ENCODE measurements around the gene CREB3L1. TPM values are rescaled to one million over a fixed set of nuclear protein-coding genes. Genes with fewer than 3 reads are reported as not detected.

The CREB3L1 gene
- total and polyA plus RNA-seq, 2 experiments from 2014 or later = 8.5 to 10.4 TPM

DNA sequence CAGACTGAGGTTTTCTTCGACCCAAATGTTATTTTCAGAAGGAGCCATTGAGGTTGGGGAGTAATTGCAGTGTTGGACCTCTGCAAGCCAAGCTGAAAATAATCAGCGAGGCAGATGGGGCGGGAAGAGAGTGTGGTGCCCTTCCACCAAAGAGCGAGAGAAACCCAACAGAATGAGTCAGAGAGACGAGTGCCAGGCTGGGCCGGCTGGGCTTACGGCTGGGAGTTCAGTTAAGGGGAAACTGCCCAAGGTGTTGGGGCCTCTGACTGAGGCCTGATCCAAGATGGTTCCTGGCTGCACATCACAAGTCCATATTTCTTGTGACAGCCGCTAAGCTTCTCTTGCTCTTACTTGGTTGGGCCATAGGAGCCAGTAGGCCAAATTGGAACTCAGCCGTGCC lies 30.4 kb upstream of the CREB3L1 start:
- H3K4me2 ChIP-seq = no peak overlapping the region
- no peaks in the 10 kb centered on the region for H4K20me1 ChIP-seq (replicated peaks; ENCODE audit: insufficient read depth)
- peak overlapping the region; percentile 57; the same call in 1 of the 2 replicates for H2AFZ ChIP-seq
- H3K4me1 ChIP-seq (ENCODE audit: insufficient read depth) = peaks cover 24% of the 10 kb centered on the region
- no peaks in the 10 kb centered on the region for H3K36me3 ChIP-seq (ENCODE audit: insufficient read depth)
- no peak for TF ChIP-seq NANOG (IDR thresholded peaks at IDR 0.05; ENCODE audit: borderline replicate concordance)
- TF ChIP-seq EZH2 (IDR thresholded peaks at IDR 0.05; ENCODE audit: low read depth, unreplicated experiment) = no peak
- no peak for TF ChIP-seq EZH2phosphoT487 (IDR thresholded peaks at IDR 0.05; ENCODE audit: unreplicated experiment)
- TF ChIP-seq JUNB (IDR thresholded peaks at IDR 0.05; ENCODE audit: unreplicated experiment) = no peak
- no peak for DNase-seq (ENCODE audit: low spot score)
- H3K27ac ChIP-seq (ENCODE audit: low read depth) = peak overlapping the region; percentile 17; the same call in 1 of the 2 replicates
- Mint-ChIP-seq H3K9me3 (no peaks in the 10 kb centered on the region), H3K36me3 (ENCODE audit: low read depth) (no peaks in the 10 kb centered on the region), H3K27me3 (ENCODE audit: insufficient read depth, low read depth, poor library complexity) (peaks cover 22% of the 10 kb centered on the region), H3K4me3 (no peak overlapping the region), H3K27ac (no peak overlapping the region), H3K4me1 (peaks cover 45% of the 10 kb centered on the region)
- H3K9me2 ChIP-seq (ENCODE audit: insufficient read depth) = peaks cover under 1% of the 10 kb centered on the region; the same call in 1 of the 2 replicates
- H3K4me3 ChIP-seq = no peak overlapping the region
- ATAC-seq = no peak
- H3F3A ChIP-seq (replicated peaks; ENCODE audit: low read depth) = peaks cover 11% of the 10 kb centered on the region
- H3K79me2 ChIP-seq (replicated peaks; ENCODE audit: insufficient read depth) = no peaks in the 10 kb centered on the region
- no peaks in the 10 kb centered on the region for H3K27me3 ChIP-seq (ENCODE audit: insufficient read depth)

DNA sequence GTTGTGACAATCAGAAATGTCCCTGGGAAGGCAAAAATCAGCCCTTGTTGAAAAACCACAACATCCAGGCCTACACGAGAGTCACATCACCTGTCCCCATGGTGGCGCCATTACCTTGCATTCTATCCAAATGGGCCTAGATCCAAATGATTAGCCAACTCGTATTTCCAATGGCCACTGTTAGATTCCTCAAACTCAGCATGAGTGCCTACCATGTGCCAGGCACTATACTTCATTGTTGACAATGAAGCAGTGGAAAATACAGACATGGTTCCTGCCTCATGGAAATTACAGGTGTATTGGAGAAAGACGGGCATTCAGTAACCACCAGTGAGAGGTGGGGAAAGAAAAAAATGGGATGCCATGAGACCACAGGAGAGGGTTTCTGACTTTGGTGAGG lies 29.8 kb upstream of the CREB3L1 start:
- Histone ChIP-seq H4K20me1 (replicated peaks; ENCODE audit: insufficient read depth) (no peaks in the 10 kb centered on the region), H3K4me3 (no peak overlapping the region), H3F3A (replicated peaks; ENCODE audit: low read depth) (peaks cover 9% of the 10 kb centered on the region), H3K27me3 (ENCODE audit: insufficient read depth) (no peaks in the 10 kb centered on the region), H3K4me1 (ENCODE audit: insufficient read depth) (peaks cover 18% of the 10 kb centered on the region), H2AFZ (no peak overlapping the region), H3K36me3 (ENCODE audit: insufficient read depth) (no peaks in the 10 kb centered on the region), H3K9me2 (ENCODE audit: insufficient read depth) (no peaks in the 10 kb centered on the region), H3K27ac (ENCODE audit: low read depth) (0 out of 2 replicates have a peak overlapping the region, but pooled peaks have one; percentile 73), H3K4me2 (no peak overlapping the region), H3K79me2 (replicated peaks; ENCODE audit: insufficient read depth) (no peaks in the 10 kb centered on the region)
- no peaks in the 10 kb centered on the region for H3K9me3 Mint-ChIP-seq
- H3K27ac Mint-ChIP-seq = peak overlapping the region; percentile 52
- H3K4me3 Mint-ChIP-seq = no peak overlapping the region; the same call in 2 of the 3 replicates
- TF ChIP-seq, protein P1, sequence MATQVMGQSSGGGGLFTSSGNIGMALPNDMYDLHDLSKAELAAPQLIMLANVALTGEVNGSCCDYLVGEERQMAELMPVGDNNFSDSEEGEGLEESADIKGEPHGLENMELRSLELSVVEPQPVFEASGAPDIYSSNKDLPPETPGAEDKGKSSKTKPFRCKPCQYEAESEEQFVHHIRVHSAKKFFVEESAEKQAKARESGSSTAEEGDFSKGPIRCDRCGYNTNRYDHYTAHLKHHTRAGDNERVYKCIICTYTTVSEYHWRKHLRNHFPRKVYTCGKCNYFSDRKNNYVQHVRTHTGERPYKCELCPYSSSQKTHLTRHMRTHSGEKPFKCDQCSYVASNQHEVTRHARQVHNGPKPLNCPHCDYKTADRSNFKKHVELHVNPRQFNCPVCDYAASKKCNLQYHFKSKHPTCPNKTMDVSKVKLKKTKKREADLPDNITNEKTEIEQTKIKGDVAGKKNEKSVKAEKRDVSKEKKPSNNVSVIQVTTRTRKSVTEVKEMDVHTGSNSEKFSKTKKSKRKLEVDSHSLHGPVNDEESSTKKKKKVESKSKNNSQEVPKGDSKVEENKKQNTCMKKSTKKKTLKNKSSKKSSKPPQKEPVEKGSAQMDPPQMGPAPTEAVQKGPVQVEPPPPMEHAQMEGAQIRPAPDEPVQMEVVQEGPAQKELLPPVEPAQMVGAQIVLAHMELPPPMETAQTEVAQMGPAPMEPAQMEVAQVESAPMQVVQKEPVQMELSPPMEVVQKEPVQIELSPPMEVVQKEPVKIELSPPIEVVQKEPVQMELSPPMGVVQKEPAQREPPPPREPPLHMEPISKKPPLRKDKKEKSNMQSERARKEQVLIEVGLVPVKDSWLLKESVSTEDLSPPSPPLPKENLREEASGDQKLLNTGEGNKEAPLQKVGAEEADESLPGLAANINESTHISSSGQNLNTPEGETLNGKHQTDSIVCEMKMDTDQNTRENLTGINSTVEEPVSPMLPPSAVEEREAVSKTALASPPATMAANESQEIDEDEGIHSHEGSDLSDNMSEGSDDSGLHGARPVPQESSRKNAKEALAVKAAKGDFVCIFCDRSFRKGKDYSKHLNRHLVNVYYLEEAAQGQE (IDR thresholded peaks at IDR 0.05; ENCODE audit: unreplicated experiment) = no peak
- TF ChIP-seq ZNF114 (CRISPR knock-in tag; IDR thresholded peaks at IDR 0.05) (no peak), STAT1 (IDR thresholded peaks at IDR 0.05; ENCODE audit: unreplicated experiment) (no peak), POLR2AphosphoS5 (IDR thresholded peaks at IDR 0.05; ENCODE audit: low read depth) (no peak)
- TF ChIP-seq, protein P2, sequence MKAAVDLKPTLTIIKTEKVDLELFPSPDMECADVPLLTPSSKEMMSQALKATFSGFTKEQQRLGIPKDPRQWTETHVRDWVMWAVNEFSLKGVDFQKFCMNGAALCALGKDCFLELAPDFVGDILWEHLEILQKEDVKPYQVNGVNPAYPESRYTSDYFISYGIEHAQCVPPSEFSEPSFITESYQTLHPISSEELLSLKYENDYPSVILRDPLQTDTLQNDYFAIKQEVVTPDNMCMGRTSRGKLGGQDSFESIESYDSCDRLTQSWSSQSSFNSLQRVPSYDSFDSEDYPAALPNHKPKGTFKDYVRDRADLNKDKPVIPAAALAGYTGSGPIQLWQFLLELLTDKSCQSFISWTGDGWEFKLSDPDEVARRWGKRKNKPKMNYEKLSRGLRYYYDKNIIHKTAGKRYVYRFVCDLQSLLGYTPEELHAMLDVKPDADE (IDR thresholded peaks at IDR 0.05) = no peak
- TF ChIP-seq, protein P3, sequence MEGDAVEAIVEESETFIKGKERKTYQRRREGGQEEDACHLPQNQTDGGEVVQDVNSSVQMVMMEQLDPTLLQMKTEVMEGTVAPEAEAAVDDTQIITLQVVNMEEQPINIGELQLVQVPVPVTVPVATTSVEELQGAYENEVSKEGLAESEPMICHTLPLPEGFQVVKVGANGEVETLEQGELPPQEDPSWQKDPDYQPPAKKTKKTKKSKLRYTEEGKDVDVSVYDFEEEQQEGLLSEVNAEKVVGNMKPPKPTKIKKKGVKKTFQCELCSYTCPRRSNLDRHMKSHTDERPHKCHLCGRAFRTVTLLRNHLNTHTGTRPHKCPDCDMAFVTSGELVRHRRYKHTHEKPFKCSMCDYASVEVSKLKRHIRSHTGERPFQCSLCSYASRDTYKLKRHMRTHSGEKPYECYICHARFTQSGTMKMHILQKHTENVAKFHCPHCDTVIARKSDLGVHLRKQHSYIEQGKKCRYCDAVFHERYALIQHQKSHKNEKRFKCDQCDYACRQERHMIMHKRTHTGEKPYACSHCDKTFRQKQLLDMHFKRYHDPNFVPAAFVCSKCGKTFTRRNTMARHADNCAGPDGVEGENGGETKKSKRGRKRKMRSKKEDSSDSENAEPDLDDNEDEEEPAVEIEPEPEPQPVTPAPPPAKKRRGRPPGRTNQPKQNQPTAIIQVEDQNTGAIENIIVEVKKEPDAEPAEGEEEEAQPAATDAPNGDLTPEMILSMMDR (conservative IDR thresholded peaks at IDR 0.05; ENCODE audit: low read depth in 2 of 2) = peak; percentile 87 to 98
- ATAC-seq = peak; percentile 62
- peaks cover 39% of the 10 kb centered on the region for H3K4me1 Mint-ChIP-seq
- H3K27me3 Mint-ChIP-seq (ENCODE audit: insufficient read depth, low read depth, poor library complexity) = peaks cover 22% of the 10 kb centered on the region
- DNase-seq (ENCODE audit: low spot score) = peak; percentile 94
- H3K36me3 Mint-ChIP-seq (ENCODE audit: low read depth) = no peaks in the 10 kb centered on the region

Data from GM23338 (cell line).